NB4 (cell line): ENCODE measurements around the gene PPP1R3F.

Experiments used
- CTCF ChIP-seq: IDR thresholded peaks from one replicate; pipeline ENCODE4 v1.5.1; 2012; ENCODE audit warnings: low read depth, low read length
- MAX ChIP-seq: IDR thresholded peaks from 2 replicates; pipeline ENCODE4 v1.6.1; 2011; ENCODE audit warnings: low read depth, low read length
- POLR2A ChIP-seq: IDR thresholded peaks from 2 replicates; pipeline ENCODE4 v1.6.1; 2011; ENCODE audit warnings: mild to moderate bottlenecking; ENCODE audit not compliant: insufficient read length; ENCODE audit errors: extremely low read depth

- TF ChIP-seq CTCF (no peak), POLR2A (no peak), MAX (no peak)
These were observed 5.1 kb upstream of the PPP1R3F start, which contains the start of gene FOXP3 for GRCh38 chrX:49264460-49264859.
